Body of pancreas (tissue), 4 donors: ENCODE data around the gene SNAP25. TPM values are rescaled to one million over a fixed set of nuclear protein-coding genes. Genes with fewer than 3 reads are reported as not detected.

ENCODE experiments used
- ATAC-seq: fragments of 150-250 bp; one replicate; pipeline ENCODE4 v1.9.1; 2016
- DNase-seq, 4 donors: peaks; one replicate each; pipeline ENCODE4 v3.0.0-alpha.2; 2019
- H3K27ac ChIP-seq, 4 donors: fragments of 200-600 bp; sonication (generic); 1 replicate in 3 of 4; 2 replicates in 1 of 4; pipeline versions ENCODE4 v1.5.1 to v1.6.1; 2016 to 2019; ENCODE audit warnings: mild to moderate bottlenecking in 1 of 4, mixed read lengths in 1 of 4, moderate library complexity in 1 of 4
- H3K27me3 ChIP-seq, 2 donors: fragments of 200-600 bp; sonication (generic); one replicate each; pipeline ENCODE4 v1.6.0; 2016; ENCODE audit warnings: mild to moderate bottlenecking in 1 of 2
- H3K36me3 ChIP-seq, 2 donors: fragments of 200-600 bp; sonication (generic); replicated peaks in 1 of 2; 2 replicates each; pipeline ENCODE4 v1.5.1; 2016; ENCODE audit warnings: low read depth in 2 of 2; ENCODE audit not compliant: insufficient read depth in 1 of 2
- H3K4me1 ChIP-seq: fragments of 200-600 bp; sonication (generic); one replicate; pipeline ENCODE4 v1.6.0; 2016
- H3K4me3 ChIP-seq, 2 donors: fragments of 200-600 bp; sonication (generic); 1 replicate in 1 of 2; 2 replicates in 1 of 2; pipeline ENCODE4 v1.5.1; 2016 to 2019
- H3K9me3 ChIP-seq, 3 donors: fragments of 200-600 bp; sonication (generic); 1 replicate in 2 of 3; 2 replicates in 1 of 3; pipeline ENCODE4 v1.5.1; 2016
- POLR2A ChIP-seq, 3 donors: fragments of 450-650 bp; IDR thresholded peaks; one replicate each; pipeline ENCODE4 v1.6.1; 2016; ENCODE audit warnings: antibody characterized with exemption in 3 of 3, mild to moderate bottlenecking in 2 of 3
- WGBS, 2 donors: methylation state at CpG; one replicate each; pipeline ENCODE4 v1.1.5; 2017; 5-methylcytosine and 5-hydroxymethylcytosine counted together
- intact Hi-C: fragments of 100-400 bp; cut with DNase I; formaldehyde crosslinking; loops from one replicate; pipeline ENCODE4 v1.15.1; 2023
- total RNA-seq, 2 donors: library from RNA; depleted of rRNA; stranded (reverse); fragments of >200 nt; gene quantifications; one replicate each; pipeline ENCODE4 v1.1.0, GENCODE V29; 2016
- TF ChIP-seq, protein P1 (sequence below), 7 experiments: fragments of 450-650 bp in 4 of 7; fragments of 200-600 bp in 3 of 7; sonication (generic) in 3 of 7; IDR thresholded peaks; one replicate each; pipeline ENCODE4 v1.5.1; 2016 to 2019; ENCODE audit warnings: antibody characterized with exemption in 7 of 7

Gene SNAP25
- total RNA-seq, 2 donors from 2014 or later: 3.4 to 10.9 TPM

DNA sequence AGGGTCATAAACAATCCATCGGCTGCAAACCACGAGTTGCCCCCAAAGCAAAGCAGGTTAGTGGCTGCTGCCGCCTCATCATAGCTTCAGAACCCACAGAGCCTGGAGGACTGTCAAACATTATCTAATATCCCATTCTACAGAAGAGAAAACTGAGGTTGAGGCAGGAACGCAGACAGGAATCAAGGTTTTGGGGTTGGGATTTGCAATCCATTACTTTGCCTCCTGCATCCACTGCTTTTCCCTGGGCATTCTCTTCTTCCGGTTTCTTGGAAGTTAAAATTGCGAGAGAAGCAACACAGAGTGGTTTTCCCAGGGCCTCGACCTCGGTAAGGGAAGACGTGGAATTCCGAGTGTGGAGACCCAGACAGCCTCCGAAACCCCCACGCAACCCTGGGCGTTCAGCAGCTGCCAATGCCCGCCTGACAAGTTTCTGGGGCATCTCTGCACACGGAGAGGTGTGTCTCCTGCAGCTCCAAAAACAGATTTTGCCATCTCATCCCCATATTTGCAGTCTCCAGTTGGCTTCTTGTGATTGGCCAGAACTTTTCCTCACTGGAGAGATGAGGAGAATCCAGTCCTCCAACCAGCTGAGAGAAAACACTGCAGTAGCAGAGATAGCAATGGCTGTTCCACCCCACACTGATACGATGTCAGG is 45.5 kb upstream of the SNAP25 start:
- intact Hi-C loops: no loop called here
- Histone ChIP-seq H3K27me3 (no peaks in the 10 kb centered on the region), H3K9me3 (no peaks in the 10 kb centered on the region), H3K27ac (no peak overlapping the region), H3K36me3 (no peaks in the 10 kb centered on the region), H3K4me1 (peaks cover 6% of the 10 kb centered on the region), H3K4me3 (no peak overlapping the region)
- WGBS, 2 donors: 85 to 90% methylated on average over 16 of the region's 16 CpGs
- ATAC-seq (no peak), DNase-seq (no peak)
- TF ChIP-seq, protein P1, sequence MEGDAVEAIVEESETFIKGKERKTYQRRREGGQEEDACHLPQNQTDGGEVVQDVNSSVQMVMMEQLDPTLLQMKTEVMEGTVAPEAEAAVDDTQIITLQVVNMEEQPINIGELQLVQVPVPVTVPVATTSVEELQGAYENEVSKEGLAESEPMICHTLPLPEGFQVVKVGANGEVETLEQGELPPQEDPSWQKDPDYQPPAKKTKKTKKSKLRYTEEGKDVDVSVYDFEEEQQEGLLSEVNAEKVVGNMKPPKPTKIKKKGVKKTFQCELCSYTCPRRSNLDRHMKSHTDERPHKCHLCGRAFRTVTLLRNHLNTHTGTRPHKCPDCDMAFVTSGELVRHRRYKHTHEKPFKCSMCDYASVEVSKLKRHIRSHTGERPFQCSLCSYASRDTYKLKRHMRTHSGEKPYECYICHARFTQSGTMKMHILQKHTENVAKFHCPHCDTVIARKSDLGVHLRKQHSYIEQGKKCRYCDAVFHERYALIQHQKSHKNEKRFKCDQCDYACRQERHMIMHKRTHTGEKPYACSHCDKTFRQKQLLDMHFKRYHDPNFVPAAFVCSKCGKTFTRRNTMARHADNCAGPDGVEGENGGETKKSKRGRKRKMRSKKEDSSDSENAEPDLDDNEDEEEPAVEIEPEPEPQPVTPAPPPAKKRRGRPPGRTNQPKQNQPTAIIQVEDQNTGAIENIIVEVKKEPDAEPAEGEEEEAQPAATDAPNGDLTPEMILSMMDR (IDR thresholded peaks at IDR 0.05): no peak
- TF ChIP-seq POLR2A (IDR thresholded peaks at IDR 0.05): no peak

GRCh38 chr20:10174400-10174799 is 44.2 kb upstream of the SNAP25 start:
- Histone ChIP-seq H3K9me3 (no peaks in the 10 kb centered on the region), H3K27me3 (no peaks in the 10 kb centered on the region), H3K4me3 (no peak overlapping the region), H3K36me3 (no peaks in the 10 kb centered on the region), H3K4me1 (peaks cover 6% of the 10 kb centered on the region), H3K27ac (no peak overlapping the region)
- intact Hi-C loops: no loop called here
- 93 to 100% methylated on average over 1 of the region's 1 CpG for WGBS, 2 donors
- TF ChIP-seq, protein P1 (IDR thresholded peaks at IDR 0.05): no peak
- no peak for TF ChIP-seq POLR2A (IDR thresholded peaks at IDR 0.05)
- DNase-seq (no peak), ATAC-seq (no peak)

DNA sequence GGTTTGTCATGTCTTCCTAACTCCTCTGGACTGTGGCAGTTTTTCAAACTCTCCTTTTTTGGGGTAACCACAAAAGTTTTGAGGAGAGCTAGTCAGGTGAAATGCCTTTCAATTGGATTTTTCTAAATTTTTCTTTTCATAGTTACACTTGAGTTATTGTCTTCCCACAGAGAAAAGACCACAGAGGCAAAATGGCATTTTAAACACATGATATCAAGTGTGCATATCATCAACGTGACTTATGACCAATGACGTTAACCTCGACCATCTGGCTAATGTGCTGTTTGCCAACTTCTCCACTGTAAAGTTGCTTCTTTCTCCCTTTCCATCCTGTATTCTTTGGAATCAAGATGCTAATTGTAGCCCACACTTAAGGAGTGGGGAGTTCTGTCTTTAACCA is 41.3 kb upstream of the SNAP25 start:
- DNase-seq (no peak), ATAC-seq (no peak)
- H3K27ac ChIP-seq: no peak overlapping the region
- TF ChIP-seq POLR2A (IDR thresholded peaks at IDR 0.05): no peak
- TF ChIP-seq, protein P1 (IDR thresholded peaks at IDR 0.05): no peak
- 47 to 59% methylated on average over 3 of the region's 3 CpGs for WGBS, 2 donors
- H3K36me3 ChIP-seq: no peaks in the 10 kb centered on the region
- no peak overlapping the region for H3K4me3 ChIP-seq
- intact Hi-C loops: no loop called here
- no peaks in the 10 kb centered on the region for H3K27me3 ChIP-seq
- peaks cover 4% of the 10 kb centered on the region for H3K4me1 ChIP-seq
- H3K9me3 ChIP-seq: no peaks in the 10 kb centered on the region

DNA sequence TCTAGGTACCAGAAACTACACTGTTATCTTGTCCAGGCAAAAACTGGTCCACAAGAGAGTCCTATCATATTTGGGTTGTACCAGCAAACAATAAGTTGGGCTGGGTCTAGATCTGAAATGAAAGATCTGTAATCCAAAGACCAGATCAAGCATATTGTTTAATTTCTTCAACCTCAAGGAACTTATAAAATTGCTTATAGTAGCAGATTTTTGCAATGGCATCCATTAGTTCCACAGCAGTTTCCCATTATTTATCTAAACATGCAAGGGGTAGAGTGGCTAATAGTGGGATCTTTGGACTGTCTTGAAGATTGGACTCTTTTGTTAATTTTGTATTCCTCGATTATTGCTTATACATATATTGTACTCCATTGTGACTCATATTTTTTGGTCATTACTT is 40.5 kb upstream of the SNAP25 start:
- Histone ChIP-seq H3K4me3 (no peak overlapping the region), H3K27ac (no peak overlapping the region), H3K4me1 (no peaks in the 10 kb centered on the region), H3K27me3 (no peaks in the 10 kb centered on the region), H3K9me3 (no peaks in the 10 kb centered on the region), H3K36me3 (no peaks in the 10 kb centered on the region)
- TF ChIP-seq POLR2A (IDR thresholded peaks at IDR 0.05): no peak
- ATAC-seq: no peak
- no peak for DNase-seq
- 73 to 89% methylated on average over 1 of the region's 1 CpG for WGBS, 2 donors
- intact Hi-C loops: no loop called here

GRCh38 chr20:10178727-10179313 is 39.8 kb upstream of the SNAP25 start:
- no peaks in the 10 kb centered on the region for H3K4me1 ChIP-seq
- H3K9me3 ChIP-seq: no peaks in the 10 kb centered on the region
- no peak for TF ChIP-seq POLR2A (IDR thresholded peaks at IDR 0.05)
- TF ChIP-seq, protein P1 (IDR thresholded peaks at IDR 0.05): no peak
- intact Hi-C loops: no loop called here
- H3K4me3 ChIP-seq: no peak overlapping the region
- 24 to 29% methylated on average over 3 of the region's 3 CpGs for WGBS, 2 donors
- no peak for DNase-seq
- ATAC-seq: no peak
- no peak overlapping the region for H3K27ac ChIP-seq
- H3K27me3 ChIP-seq: no peaks in the 10 kb centered on the region
- H3K36me3 ChIP-seq: no peaks in the 10 kb centered on the region
